Activated CD4-positive, CD25-positive, alpha-beta regulatory T cell (primary cell): ENCODE results near the gene FKBP8.
"Not testable (repeated sequence)": the region's sequence is repeated elsewhere in the genome, so short reads cannot be mapped to it uniquely, and the experiment has no call there.

ENCODE experiments used
- DNase-seq, 4 experiments: peaks; one replicate each; lab custom pipeline; 2025; lab: John Stamatoyannopoulos, UW

FKBP8 gene

GRCh38 chr19:18542941-18543813 lies at the start of gene FKBP8:
FKBP8 (minus strand) TSS chr19:18543573; CDS start chr19:18541970, 1,603 bp downstream.
- peak; percentile 87 to 92 (median 90) for DNase-seq

GRCh38 chr19:18592732-18593131 lies 49.4 kb upstream of the FKBP8 start:
- DNase-seq: not testable (repeated sequence)

GRCh38 chr19:18591735-18592385 lies 48.5 kb upstream of the FKBP8 start:
- no peak for DNase-seq

- DNase-seq: no peak
These were observed 47.2 kb upstream of the FKBP8 start for GRCh38 chr19:18590273-18591272.

GRCh38 chr19:18589380-18590272 lies 46.3 kb upstream of the FKBP8 start:
- DNase-seq: peak; percentile 46 to 60 (median 52)

- DNase-seq: peak; percentile 75 to 81 (median 78)
These were observed 45.4 kb upstream of the FKBP8 start, which contains the start of gene REX1BD for GRCh38 chr19:18588611-18589379. REX1BD (plus strand) TSS chr19:18588798; CDS start chr19:18588802, 4 bp downstream.

DNA sequence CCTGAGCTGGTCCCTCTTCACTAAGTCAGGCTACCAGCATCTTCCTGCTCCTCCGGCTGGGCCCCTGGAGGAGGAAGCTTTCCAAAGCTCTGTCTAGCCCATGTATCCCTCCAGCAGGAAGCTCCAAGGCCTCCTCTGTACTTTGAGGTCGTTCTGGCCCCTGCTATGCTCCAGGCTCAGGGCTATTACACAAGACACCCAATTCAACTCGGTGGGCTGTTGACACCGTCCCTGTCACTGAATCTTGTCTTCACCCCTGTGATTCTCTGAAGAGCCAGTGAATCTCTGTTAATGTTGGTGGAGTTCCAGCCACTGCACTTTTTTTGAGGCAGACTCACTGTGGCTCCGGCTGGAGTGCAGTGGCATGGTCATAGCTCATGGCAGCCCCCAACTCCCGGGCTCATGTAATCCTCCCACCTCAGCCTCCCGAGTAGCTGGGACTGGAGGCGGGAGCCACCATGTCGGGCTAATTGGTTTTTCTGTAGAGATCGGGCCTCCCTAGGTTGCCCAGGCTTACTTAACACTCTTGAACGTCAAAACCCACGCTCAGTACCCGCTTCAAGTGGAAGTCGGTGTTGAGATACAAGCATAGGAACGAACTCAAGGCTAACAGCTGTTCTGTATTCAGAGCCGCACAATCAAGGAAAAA lies 44.7 kb upstream of the FKBP8 start:
- DNase-seq: no peak

DNA sequence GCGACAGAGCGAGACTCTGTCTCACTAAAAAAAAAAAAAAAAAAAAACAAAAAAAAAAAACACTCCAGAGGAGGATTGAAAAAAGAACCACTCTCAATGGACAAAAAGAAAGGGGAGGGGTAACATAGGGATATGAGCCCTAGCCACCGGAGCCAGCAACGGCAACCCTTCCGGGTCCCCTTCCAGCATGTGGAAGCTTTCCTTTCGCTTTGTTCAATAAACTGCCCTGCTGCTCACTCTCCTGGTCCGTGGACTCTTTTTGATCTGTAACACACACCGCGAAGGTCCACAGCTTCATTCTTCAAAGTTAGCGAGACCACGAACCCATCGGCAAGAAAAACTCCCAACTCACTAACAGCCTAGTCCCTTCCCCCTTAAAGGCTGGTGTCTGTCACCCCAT lies 44.2 kb upstream of the FKBP8 start:
- no peak for DNase-seq

- no peak for DNase-seq
These were observed 42.9 kb upstream of the FKBP8 start for GRCh38 chr19:18586306-18586705.

DNA sequence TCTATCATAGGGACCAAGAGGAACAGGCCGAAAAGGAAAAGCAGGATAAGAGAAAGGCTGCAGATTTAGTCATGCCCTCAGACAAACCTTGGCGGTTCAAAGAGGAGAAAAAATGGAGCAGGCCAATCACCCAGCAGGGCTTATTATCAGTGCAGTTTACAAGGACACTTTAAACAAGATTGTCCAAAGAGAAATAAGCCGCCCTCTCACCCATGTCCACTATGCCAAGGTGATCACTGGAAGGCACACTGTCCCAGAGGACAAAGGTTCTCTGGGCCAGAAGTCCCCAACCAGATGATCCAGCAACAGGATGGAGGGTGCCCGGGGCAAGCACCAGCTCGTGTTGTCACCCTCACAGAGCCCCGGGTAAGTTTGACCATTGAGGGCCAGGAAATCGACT lies 36.9 kb upstream of the FKBP8 start:
- DNase-seq: no peak

- DNase-seq: no peak
These were observed 34.1 kb upstream of the FKBP8 start for GRCh38 chr19:18577365-18577914.

DNA sequence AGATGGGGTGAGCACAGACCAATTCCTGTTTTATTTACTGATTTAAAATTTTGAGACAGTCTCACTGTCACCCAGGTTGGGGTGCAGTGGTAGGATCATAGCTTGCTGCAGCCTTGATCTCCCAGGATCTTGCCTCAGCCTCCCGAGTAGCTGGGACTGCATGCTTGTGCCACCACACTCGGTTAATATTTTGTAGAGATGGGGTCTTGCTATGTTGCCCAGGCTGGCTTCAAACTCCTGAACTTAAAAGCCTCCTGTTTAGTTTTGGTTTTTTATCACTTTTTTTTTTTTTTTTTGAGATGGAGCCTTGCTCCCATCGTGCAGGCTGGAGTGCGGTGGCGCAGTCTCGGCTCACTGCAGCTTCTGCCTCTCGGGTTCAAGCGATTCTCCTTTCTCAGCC lies 33.0 kb upstream of the FKBP8 start:
- no peak for DNase-seq

DNA sequence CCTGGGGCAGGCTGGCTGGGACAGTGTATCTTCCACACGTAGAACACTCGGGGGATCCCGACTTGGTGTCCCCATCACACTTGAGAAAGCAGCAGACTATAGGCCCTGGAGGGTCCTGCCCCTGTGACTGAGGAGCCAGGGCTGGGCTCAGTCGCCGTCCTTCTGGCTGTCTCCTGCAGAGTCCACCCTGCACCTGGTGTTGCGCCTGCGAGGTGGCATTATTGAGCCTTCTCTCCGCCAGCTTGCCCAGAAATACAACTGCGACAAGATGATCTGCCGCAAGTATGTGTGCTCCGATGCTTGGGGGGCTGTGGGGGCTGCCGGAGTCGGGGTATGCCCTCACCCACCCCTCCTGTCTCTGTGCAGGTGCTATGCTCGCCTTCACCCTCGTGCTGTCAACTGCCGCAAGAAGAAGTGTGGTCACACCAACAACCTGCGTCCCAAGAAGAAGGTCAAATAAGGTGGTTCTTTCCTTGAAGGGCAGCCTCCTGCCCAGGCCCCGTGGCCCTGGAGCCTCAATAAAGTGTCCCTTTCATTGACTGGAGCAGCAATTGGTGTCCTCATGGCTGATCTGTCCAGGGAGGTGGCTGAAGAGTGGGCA lies 31.4 kb upstream of the FKBP8 start:
- no peak for DNase-seq

DNA sequence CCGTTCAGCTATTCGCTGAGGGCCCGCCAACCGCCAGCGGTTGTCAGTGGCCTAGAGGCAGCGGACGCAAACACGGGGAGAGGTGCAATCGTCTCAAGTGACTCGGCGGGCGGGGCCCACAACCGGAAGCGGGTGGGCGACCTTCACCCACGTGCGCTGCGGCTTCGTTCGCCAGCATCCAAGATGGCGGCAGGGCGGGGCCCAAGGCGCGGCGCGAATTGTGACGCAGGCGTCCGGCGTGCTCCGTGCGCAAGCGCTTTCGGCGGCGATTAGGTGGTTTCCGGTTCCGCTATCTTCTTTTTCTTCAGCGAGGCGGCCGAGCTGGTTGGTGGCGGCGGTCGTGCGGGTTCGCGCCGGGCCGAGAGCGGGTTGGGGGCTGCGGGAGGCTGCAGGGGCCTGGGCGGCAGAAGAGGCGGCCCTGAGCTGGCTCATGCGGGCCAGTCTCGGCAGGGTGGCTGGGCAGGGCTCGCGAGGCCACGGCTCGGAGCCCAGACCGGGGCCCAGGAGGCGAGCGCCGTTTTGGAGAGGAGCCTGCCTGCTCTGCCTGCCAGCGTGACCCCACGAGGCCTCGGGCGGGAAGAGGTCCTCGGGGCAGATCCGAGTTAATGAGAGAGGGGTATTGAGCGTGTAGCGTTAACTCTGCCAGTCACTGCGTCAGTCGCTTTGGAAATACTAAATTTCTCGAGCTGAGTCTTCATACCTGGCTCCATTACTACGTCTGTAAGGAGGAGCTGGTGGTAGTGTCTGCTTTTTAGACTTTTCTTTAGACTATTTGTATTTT lies 28.4 kb upstream of the FKBP8 start, which contains the start of gene UBA52:
TSS of gene UBA52 (plus strand) at position 294 of the 781 bp plus-strand sequence. CDS start 1,444 bp downstream, outside the sequence.
- peak; percentile 96 to 99 (median 97) for DNase-seq

- no peak for DNase-seq
These were observed 25.0 kb upstream of the FKBP8 start for GRCh38 chr19:18568367-18568766.

GRCh38 chr19:18566953-18567352 lies 23.6 kb upstream of the FKBP8 start:
- DNase-seq: no peak

GRCh38 chr19:18562086-18562485 lies 18.7 kb upstream of the FKBP8 start:
- no peak for DNase-seq

GRCh38 chr19:18559685-18560084 lies 16.3 kb upstream of the FKBP8 start:
- DNase-seq: no peak
